WTC11 (cell line): ENCODE data around the gene CFAP126. TPM values are rescaled to one million over a fixed set of nuclear protein-coding genes. Genes with fewer than 3 reads are reported as not detected.

Source experiments
- AR ChIP-seq: fragments of 250-450 bp; sonication (Bioruptor Pico); IDR thresholded peaks from 2 replicates; pipeline ENCODE4 v1.9.0; 2021; ENCODE audit warnings: mild to moderate bottlenecking
- ATF6 ChIP-seq: sonication (generic); formaldehyde crosslinking; IDR thresholded peaks from 2 replicates; pipeline ENCODE4 v1.8.1; 2023; ENCODE audit warnings: mild to moderate bottlenecking, missing genetic modification reagents
- CREB1 ChIP-seq: sonication (generic); formaldehyde crosslinking; IDR thresholded peaks from 2 replicates; pipeline ENCODE4 v1.8.0; 2023; ENCODE audit warnings: mild to moderate bottlenecking, missing genetic modification reagents
- ERG ChIP-seq: fragments of 250-450 bp; sonication (Bioruptor Pico); IDR thresholded peaks from 2 replicates; pipeline ENCODE4 v1.8.0; 2021; ENCODE audit warnings: mild to moderate bottlenecking
- ESRRA ChIP-seq: sonication (generic); formaldehyde crosslinking; IDR thresholded peaks from 2 replicates; pipeline ENCODE4 v1.8.1; 2022; ENCODE audit warnings: mild to moderate bottlenecking, missing genetic modification reagents, borderline replicate concordance
- FOXP4 ChIP-seq: sonication (generic); formaldehyde crosslinking; IDR thresholded peaks from 2 replicates; pipeline ENCODE4 v1.8.0; 2022; ENCODE audit warnings: mild to moderate bottlenecking, missing genetic modification reagents
- GTF2I ChIP-seq: fragments of 250-450 bp; sonication (Bioruptor Pico); conservative IDR thresholded peaks from 2 replicates; pipeline ENCODE4 v1.4.0; 2021; ENCODE audit warnings: mild to moderate bottlenecking
- IRF2 ChIP-seq: sonication (generic); formaldehyde crosslinking; IDR thresholded peaks from 2 replicates; pipeline ENCODE4 v1.8.0; 2022; ENCODE audit warnings: low read depth, missing genetic modification reagents, borderline replicate concordance
- JAZF1 ChIP-seq: fragments of 250-450 bp; sonication (Bioruptor Pico); IDR thresholded peaks from 2 replicates; pipeline ENCODE4 v1.9.0; 2021; ENCODE audit warnings: moderate library complexity, mild to moderate bottlenecking, inconsistent platforms
- MLX ChIP-seq: sonication (generic); formaldehyde crosslinking; IDR thresholded peaks from 2 replicates; pipeline ENCODE4 v1.8.1; 2023; ENCODE audit warnings: mild to moderate bottlenecking, missing genetic modification reagents, moderate library complexity
- NR3C1 ChIP-seq: sonication (generic); formaldehyde crosslinking; conservative IDR thresholded peaks from 2 replicates; pipeline ENCODE4 v1.8.1; 2023; ENCODE audit warnings: low read depth, mild to moderate bottlenecking, missing genetic modification reagents
- PRDM15 ChIP-seq: sonication (generic); formaldehyde crosslinking; IDR thresholded peaks from 2 replicates; pipeline ENCODE4 v1.8.0; 2022; ENCODE audit warnings: missing genetic modification reagents
- PRRX2 ChIP-seq: fragments of 250-450 bp; sonication (Bioruptor Pico); IDR thresholded peaks from 2 replicates; pipeline ENCODE4 v1.8.0; 2021; ENCODE audit warnings: mild to moderate bottlenecking
- RELA ChIP-seq: sonication (generic); formaldehyde crosslinking; IDR thresholded peaks from 2 replicates; pipeline ENCODE4 v1.8.1; 2022; ENCODE audit warnings: missing genetic modification reagents, mild to moderate bottlenecking, borderline replicate concordance
- RORB ChIP-seq: fragments of 250-450 bp; sonication (Bioruptor Pico); IDR thresholded peaks from 2 replicates; pipeline ENCODE4 v1.9.0; 2021; ENCODE audit warnings: mild to moderate bottlenecking
- TEAD1 ChIP-seq: sonication (generic); formaldehyde crosslinking; IDR thresholded peaks from 2 replicates; pipeline ENCODE4 v1.8.0; 2022; ENCODE audit warnings: mild to moderate bottlenecking, missing genetic modification reagents
- ZNF219 ChIP-seq: sonication (generic); formaldehyde crosslinking; IDR thresholded peaks from 2 replicates; pipeline ENCODE4 v1.8.0; 2023; ENCODE audit warnings: missing genetic modification reagents, mild to moderate bottlenecking, borderline replicate concordance
- ZNF281 ChIP-seq: sonication (generic); formaldehyde crosslinking; IDR thresholded peaks from 2 replicates; pipeline ENCODE4 v1.8.0; 2023; ENCODE audit warnings: mild to moderate bottlenecking, missing genetic modification reagents
- ZNF416 ChIP-seq: fragments of 250-450 bp; sonication (Bioruptor Pico); IDR thresholded peaks from 2 replicates; pipeline ENCODE4 v1.9.0; 2021; ENCODE audit warnings: mild to moderate bottlenecking, inconsistent platforms
- ZNF423 ChIP-seq: fragments of 250-450 bp; sonication (Bioruptor Pico); IDR thresholded peaks from 2 replicates; pipeline ENCODE4 v2.1.2; 2022; ENCODE audit warnings: mild to moderate bottlenecking, moderate library complexity
- ZNF512 ChIP-seq: sonication (generic); formaldehyde crosslinking; IDR thresholded peaks from 2 replicates; pipeline ENCODE4 v1.8.1; 2022; ENCODE audit warnings: missing genetic modification reagents, borderline replicate concordance
- total RNA-seq: library from RNA; stranded (reverse); gene quantifications from 3 replicates; pipeline ENCODE4 v1.2.3, GENCODE V29; 2021

Gene CFAP126
- total RNA-seq, 1 experiment from 2014 or later, result not detected

- TF ChIP-seq FOXP4 (CRISPR knock-in tag) (0 out of 2 replicates have a peak, but pooled peaks have one; percentile 33), TEAD1 (no peak; the same call in 1 of the 2 replicates), RORB (CRISPR knock-in tag) (no peak), ZNF416 (CRISPR knock-in tag) (no peak), ZNF281 (CRISPR knock-in tag) (no peak), IRF2 (no peak), ERG (CRISPR knock-in tag) (no peak), ATF6 (CRISPR knock-in tag) (no peak), PRRX2 (CRISPR knock-in tag) (no peak), GTF2I (no peak), JAZF1 (CRISPR knock-in tag) (no peak), AR (CRISPR knock-in tag) (no peak), ESRRA (CRISPR knock-in tag) (no peak), RELA (CRISPR knock-in tag) (no peak), PRDM15 (CRISPR knock-in tag) (no peak), ZNF512 (CRISPR knock-in tag) (no peak), CREB1 (CRISPR knock-in tag) (no peak), MLX (CRISPR knock-in tag) (no peak), NR3C1 (no peak), ZNF219 (CRISPR knock-in tag) (no peak), ZNF423 (CRISPR knock-in tag) (no peak)
These were observed 22.2 kb upstream of the CFAP126 start (continued) for GRCh38 chr1:161389691-161390558.
